Activated T-helper 2 cell treated with anti-CD3 and anti-CD28 coated beads, Interferon-gamma antibody, Interleukin-2, Interleukin-4, amounts not matched to agents 10 μg/mL and 5 μg/mL and 100 μg/mL, durations not matched to agents 14 hours and 24 hours and 36 hours (primary cell): Measurements from ENCODE around the gene CRMP1. TPM values are rescaled to one million over a fixed set of nuclear protein-coding genes. Genes with fewer than 3 reads are reported as not detected.

Experiments used
- DNase-seq: peaks from one replicate; pipeline ENCODE4 v3.0.0; 2021; ENCODE audit warnings: low spot score
- H3K27ac Mint-ChIP-seq: one replicate; pipeline ENCODE4 v1.8.0; 2021; ENCODE audit warnings: mixed read lengths
- H3K27me3 Mint-ChIP-seq: one replicate; pipeline ENCODE4 v1.8.0; 2021; ENCODE audit warnings: low read depth, mixed read lengths
- H3K36me3 Mint-ChIP-seq: one replicate; pipeline ENCODE4 v1.8.0; 2021; ENCODE audit warnings: low read depth, mixed read lengths
- H3K4me1 Mint-ChIP-seq: one replicate; pipeline ENCODE4 v1.8.0; 2021; ENCODE audit warnings: low read depth, mixed read lengths
- H3K4me3 Mint-ChIP-seq: one replicate; pipeline ENCODE4 v1.8.0; 2021; ENCODE audit warnings: low read depth, mild to moderate bottlenecking, moderate library complexity, mixed read lengths
- H3K9me3 Mint-ChIP-seq: one replicate; pipeline ENCODE4 v1.8.0; 2021; ENCODE audit warnings: mixed read lengths
- intact Hi-C: fragments of 100-400 bp; cut with micrococcal nuclease; formaldehyde crosslinking; loops from one replicate; pipeline ENCODE4 v1.15.1; 2023
- total RNA-seq: library from RNA; stranded (reverse); gene quantifications from 2 replicates; pipeline ENCODE4 v1.2.3, GENCODE V29; 2022

Gene CRMP1
- total RNA-seq, 1 donor from 2014 or later, result 0.07 TPM

DNA sequence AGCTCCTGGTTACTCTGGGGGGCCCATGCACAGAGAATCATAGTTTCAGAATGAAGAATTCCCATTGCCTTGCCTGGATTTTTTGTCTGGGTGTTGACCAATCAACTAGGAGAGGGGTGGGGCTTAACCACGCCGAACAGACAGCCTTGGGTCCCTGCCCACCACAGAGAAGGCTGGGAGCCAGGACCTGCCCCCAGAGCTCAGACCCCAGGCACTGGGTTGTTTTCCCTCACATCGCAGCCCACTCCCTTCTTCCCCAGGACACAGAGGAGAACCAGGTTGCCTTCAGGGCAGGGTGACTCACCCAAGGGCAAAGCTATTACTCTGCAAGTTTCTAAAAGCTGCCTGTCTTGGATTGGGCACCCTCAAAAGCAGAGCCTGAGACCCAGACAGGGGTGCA lies 23.3 kb upstream of the CRMP1 start:
- Mint-ChIP-seq H3K9me3 (no peaks in the 10 kb centered on the region), H3K4me1 (no peaks in the 10 kb centered on the region), H3K27ac (no peak overlapping the region), H3K36me3 (no peaks in the 10 kb centered on the region), H3K27me3 (no peaks in the 10 kb centered on the region), H3K4me3 (no peak overlapping the region)
- intact Hi-C loops, result no loop called here
- no peak for DNase-seq

DNA sequence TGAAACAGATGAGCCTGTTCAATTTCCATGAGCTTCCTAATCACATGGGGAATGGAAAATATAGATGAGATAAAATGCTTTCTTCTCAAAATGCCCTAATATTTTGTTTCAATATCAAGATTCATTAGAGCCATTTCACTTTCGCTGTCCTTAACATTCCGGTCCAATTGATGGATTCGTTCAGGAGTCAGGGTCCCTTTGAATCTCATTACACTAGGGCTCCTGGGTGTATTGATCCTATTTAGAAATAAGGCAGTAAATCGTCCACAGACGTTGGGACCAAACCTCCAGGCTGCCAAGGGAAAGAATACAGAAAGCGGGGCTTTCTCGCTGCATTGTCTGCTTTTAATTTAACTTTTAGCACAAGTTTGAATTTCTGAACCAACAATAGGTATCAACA lies 20.6 kb upstream of the CRMP1 start:
- Mint-ChIP-seq H3K9me3 (no peaks in the 10 kb centered on the region), H3K4me1 (no peaks in the 10 kb centered on the region), H3K4me3 (no peak overlapping the region), H3K27me3 (no peaks in the 10 kb centered on the region), H3K36me3 (no peaks in the 10 kb centered on the region), H3K27ac (no peak overlapping the region)
- intact Hi-C loops, result no loop called here
- DNase-seq, result no peak

GRCh38 chr4:5912614-5913019 lies 19.7 kb upstream of the CRMP1 start:
- intact Hi-C loops, result no loop called here
- Mint-ChIP-seq H3K4me1 (no peaks in the 10 kb centered on the region), H3K27me3 (no peaks in the 10 kb centered on the region), H3K36me3 (no peaks in the 10 kb centered on the region), H3K9me3 (no peaks in the 10 kb centered on the region), H3K27ac (no peak overlapping the region), H3K4me3 (no peak overlapping the region)
- DNase-seq, result no peak

DNA sequence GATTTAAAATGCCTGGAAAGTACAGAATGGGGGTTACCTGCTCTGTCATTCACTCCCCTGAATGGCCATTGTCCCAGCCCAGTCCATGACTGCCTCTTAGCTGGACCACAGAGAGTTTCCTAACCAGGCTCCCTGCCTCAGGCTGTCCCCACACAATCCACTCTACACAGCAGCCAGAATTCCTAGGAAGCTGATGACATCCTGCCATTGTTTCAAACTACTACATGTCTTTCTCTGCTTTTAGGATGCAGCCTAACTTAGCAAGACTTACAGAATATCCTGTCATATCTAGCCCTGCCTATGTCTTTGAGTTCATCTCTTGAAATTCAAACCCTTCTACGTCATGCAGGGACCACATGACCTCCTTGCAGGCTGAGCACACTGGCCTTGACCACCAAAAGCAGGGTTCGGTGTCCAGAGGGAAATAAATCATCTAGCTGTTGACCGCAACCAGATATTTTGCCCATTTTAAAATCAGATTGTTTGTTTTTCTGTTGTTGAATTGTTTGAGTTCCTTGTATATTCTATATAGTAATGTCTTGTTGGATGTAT lies 16.1 kb upstream of the CRMP1 start:
- Mint-ChIP-seq H3K4me3 (no peak overlapping the region), H3K36me3 (no peaks in the 10 kb centered on the region), H3K9me3 (no peaks in the 10 kb centered on the region), H3K4me1 (no peaks in the 10 kb centered on the region), H3K27me3 (peaks cover 2% of the 10 kb centered on the region), H3K27ac (no peak overlapping the region)
- DNase-seq, result no peak
- intact Hi-C loops, result no loop called here

GRCh38 chr4:5906191-5906590 lies 13.3 kb upstream of the CRMP1 start:
- Mint-ChIP-seq H3K4me3 (no peak overlapping the region), H3K4me1 (no peaks in the 10 kb centered on the region), H3K9me3 (no peaks in the 10 kb centered on the region), H3K27me3 (peaks cover 2% of the 10 kb centered on the region), H3K36me3 (no peaks in the 10 kb centered on the region), H3K27ac (no peak overlapping the region)
- no peak for DNase-seq
- intact Hi-C loops, result no loop called here

DNA sequence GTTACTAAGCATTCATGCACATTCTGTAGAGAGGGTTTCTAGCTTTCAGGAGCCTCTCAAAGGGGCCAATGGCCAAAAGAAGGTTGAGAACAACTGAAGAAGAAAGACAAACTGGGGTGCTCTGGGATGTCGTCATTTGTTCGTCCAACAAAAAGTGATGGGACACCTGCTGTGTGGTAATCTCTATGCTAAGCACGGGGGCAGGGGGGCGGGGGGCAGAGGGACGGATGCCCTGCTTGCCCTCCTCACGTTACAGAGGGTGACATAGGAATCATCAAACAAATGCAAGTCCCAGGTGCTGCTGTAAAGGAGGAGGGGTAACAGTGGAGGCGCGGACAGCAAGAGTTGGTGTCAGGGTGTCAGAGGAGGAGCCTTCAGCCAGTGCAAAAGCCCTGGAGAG lies 12.8 kb upstream of the CRMP1 start:
- Mint-ChIP-seq H3K27ac (no peak overlapping the region), H3K4me1 (no peaks in the 10 kb centered on the region), H3K9me3 (no peaks in the 10 kb centered on the region), H3K36me3 (no peaks in the 10 kb centered on the region), H3K27me3 (peaks cover 2% of the 10 kb centered on the region), H3K4me3 (no peak overlapping the region)
- intact Hi-C loops, result no loop called here
- DNase-seq, result no peak

DNA sequence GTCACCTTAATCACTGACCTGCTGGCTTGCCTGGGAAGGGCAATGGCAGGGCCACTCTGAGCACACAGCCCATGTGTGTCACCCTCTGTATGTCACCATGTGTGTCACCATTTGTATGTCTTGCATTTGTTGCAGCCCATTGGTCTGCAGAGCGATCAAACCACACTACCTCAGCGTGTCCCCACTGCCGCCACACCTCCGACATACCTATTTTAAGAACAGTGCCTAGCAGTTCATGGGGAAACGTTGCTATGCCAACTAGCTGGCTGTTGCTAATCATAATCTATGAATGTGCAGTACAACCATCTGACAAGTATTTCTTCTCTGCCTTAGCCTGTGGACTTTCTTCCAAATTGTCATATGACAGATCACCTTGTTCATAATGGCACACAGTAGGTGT lies 8.0 kb upstream of the CRMP1 start:
- Mint-ChIP-seq H3K27me3 (peaks cover 9% of the 10 kb centered on the region), H3K36me3 (no peaks in the 10 kb centered on the region), H3K4me3 (no peak overlapping the region), H3K4me1 (no peaks in the 10 kb centered on the region), H3K27ac (no peak overlapping the region), H3K9me3 (no peaks in the 10 kb centered on the region)
- DNase-seq, result no peak
- intact Hi-C loops, result no loop called here

GRCh38 chr4:5899881-5900280 lies 7.0 kb upstream of the CRMP1 start:
- H3K9me3 Mint-ChIP-seq, result no peaks in the 10 kb centered on the region
- DNase-seq, result no peak
- H3K27me3 Mint-ChIP-seq, result peaks cover 17% of the 10 kb centered on the region
- intact Hi-C loops, result no loop called here
- no peak overlapping the region for H3K27ac Mint-ChIP-seq
- H3K4me1 Mint-ChIP-seq, result no peaks in the 10 kb centered on the region
- H3K36me3 Mint-ChIP-seq, result no peaks in the 10 kb centered on the region
- H3K4me3 Mint-ChIP-seq, result no peak overlapping the region

GRCh38 chr4:5899396-5899795 lies 6.5 kb upstream of the CRMP1 start:
- intact Hi-C loops, result no loop called here
- Mint-ChIP-seq H3K4me1 (no peaks in the 10 kb centered on the region), H3K4me3 (no peak overlapping the region), H3K27ac (no peak overlapping the region), H3K9me3 (no peaks in the 10 kb centered on the region), H3K36me3 (no peaks in the 10 kb centered on the region), H3K27me3 (peaks cover 17% of the 10 kb centered on the region)
- no peak for DNase-seq

DNA sequence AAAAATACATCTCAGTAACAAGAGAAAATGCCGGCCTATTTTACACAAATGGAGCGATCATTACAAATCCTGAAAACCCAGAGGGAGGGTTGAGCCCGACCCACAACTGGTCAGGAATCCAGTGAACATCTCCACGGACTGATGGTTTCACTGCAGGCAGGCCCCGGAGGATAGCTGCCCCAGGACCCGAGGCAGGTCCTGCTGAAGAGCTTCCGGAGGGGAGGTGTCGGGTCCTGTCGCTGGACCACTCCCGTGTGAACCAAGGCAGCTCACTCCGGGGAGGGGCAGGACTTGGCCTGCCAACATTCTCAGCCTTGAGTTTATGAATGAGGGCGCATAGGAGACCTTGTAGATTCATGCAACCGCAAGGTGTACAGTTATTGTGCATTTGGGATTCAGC lies 4.8 kb upstream of the CRMP1 start:
- no peaks in the 10 kb centered on the region for H3K4me1 Mint-ChIP-seq
- no peaks in the 10 kb centered on the region for H3K9me3 Mint-ChIP-seq
- H3K36me3 Mint-ChIP-seq, result no peaks in the 10 kb centered on the region
- intact Hi-C loops, result no loop called here
- H3K27me3 Mint-ChIP-seq, result peaks cover 27% of the 10 kb centered on the region
- DNase-seq, result no peak
- no peak overlapping the region for H3K4me3 Mint-ChIP-seq
- H3K27ac Mint-ChIP-seq, result no peak overlapping the region

DNA sequence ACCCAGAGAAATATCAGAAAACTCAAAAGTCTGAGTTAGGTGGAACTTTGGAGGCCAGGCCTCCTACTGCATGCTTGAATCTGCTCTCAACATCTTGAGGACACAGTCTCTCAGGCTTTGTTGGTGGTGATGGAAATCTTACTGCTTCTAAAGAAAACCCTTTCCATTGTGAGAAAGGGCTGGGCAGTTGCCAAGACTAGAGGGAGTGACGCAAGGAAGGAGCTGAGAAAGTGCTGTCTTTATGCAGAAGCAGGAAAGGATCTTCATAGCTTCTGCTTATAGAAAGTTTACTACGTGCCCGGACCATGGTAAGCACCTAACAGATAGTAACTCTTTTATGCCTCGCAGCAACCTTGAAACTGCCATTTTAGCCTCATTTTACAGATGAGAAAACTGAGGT lies 2.4 kb upstream of the CRMP1 start:
- Mint-ChIP-seq H3K4me1 (no peaks in the 10 kb centered on the region), H3K27me3 (peaks cover 41% of the 10 kb centered on the region), H3K4me3 (no peak overlapping the region), H3K27ac (no peak overlapping the region), H3K9me3 (no peaks in the 10 kb centered on the region), H3K36me3 (no peaks in the 10 kb centered on the region)
- no peak for DNase-seq
- intact Hi-C loops, result no loop called here

DNA sequence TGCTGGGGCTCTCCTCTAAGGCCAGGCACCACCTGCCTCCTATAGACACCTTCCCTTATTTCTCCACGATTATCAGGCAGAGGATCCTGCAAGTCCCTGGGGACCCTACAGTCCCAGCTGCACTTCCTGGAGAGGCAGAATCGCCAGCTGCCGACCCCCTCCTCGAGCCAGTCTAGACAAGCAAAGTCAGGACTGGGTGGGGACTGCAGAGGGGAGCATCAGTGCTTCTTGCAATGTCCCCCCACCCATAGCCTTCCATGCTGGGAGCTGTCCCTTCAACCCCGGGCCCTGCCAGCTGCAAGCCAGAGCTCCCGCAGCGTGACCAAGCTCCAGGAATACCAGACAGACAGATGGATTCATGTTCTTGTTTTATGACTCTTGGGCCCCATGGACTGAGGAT lies 1.4 kb upstream of the CRMP1 start:
- Mint-ChIP-seq H3K9me3 (no peaks in the 10 kb centered on the region), H3K27me3 (peaks cover 50% of the 10 kb centered on the region), H3K4me1 (no peaks in the 10 kb centered on the region), H3K36me3 (no peaks in the 10 kb centered on the region), H3K27ac (no peak overlapping the region), H3K4me3 (no peak overlapping the region)
- DNase-seq, result no peak
- intact Hi-C loops, result loop anchor here (5.0 kb wide), 1 partner anchor 1022 kb away; no protein-coding TSS in a partner anchor

GRCh38 chr4:5893591-5893990 lies 705 bp upstream of the CRMP1 start:
- H3K4me1 Mint-ChIP-seq, result peaks cover 1% of the 10 kb centered on the region
- H3K27ac Mint-ChIP-seq, result no peak overlapping the region
- H3K9me3 Mint-ChIP-seq, result no peaks in the 10 kb centered on the region
- peaks cover 55% of the 10 kb centered on the region for H3K27me3 Mint-ChIP-seq
- intact Hi-C loops, result loop anchor here (5.0 kb wide), 1 partner anchor 1021 kb away; no protein-coding TSS in a partner anchor
- H3K36me3 Mint-ChIP-seq, result no peaks in the 10 kb centered on the region
- no peak for DNase-seq
- no peak overlapping the region for H3K4me3 Mint-ChIP-seq
